B cell (primary cell): ENCODE data around the gene KCNC3. TPM values are rescaled to one million over a fixed set of nuclear protein-coding genes. Genes with fewer than 3 reads are reported as not detected.

ENCODE experiments used
- ATAC-seq: fragments of 200-7000 bp; cut with Tn5 transposase; one replicate; pipeline ENCODE4 v1.10.0; 2021; ENCODE audit warnings: low read depth, mild to moderate bottlenecking, moderate number of reproducible peaks, moderate library complexity
- CTCF ChIA-PET: fragments of 350-600 bp; sonication (Branson Sonifier 250); formaldehyde crosslinking; loops from one replicate; lab custom pipeline; 2021; ENCODE audit warnings: antibody characterized with exemption, inconsistent platforms; lab: Charles Lee
- POLR2A ChIA-PET: fragments of 350-600 bp; sonication (Branson Sonifier 250); formaldehyde crosslinking; loops from one replicate; lab custom pipeline; 2021; ENCODE audit warnings: antibody characterized with exemption; lab: Charles Lee
- DNase-seq: peaks from one replicate; pipeline ENCODE4 v3.0.0; 2013
- H2AFZ ChIP-seq: 2 replicates; pipeline ENCODE4 v1.6.1; 2012; ENCODE audit warnings: mild to moderate bottlenecking, low read depth, low read length; ENCODE audit not compliant: insufficient read depth, poor library complexity, severe bottlenecking
- H3K27ac ChIP-seq, 2 donors: 1 replicate in 1 of 2; 2 replicates in 1 of 2; pipeline ENCODE4 v1.5.1; 2012 to 2013; ENCODE audit warnings: low read length in 2 of 2, mild to moderate bottlenecking in 2 of 2, moderate library complexity in 1 of 2
- H3K27me3 ChIP-seq, 4 experiments: fragments of 200-600 bp in 1 of 4; sonication (generic) in 1 of 4; replicated peaks in 1 of 4; 1 replicate in 2 of 4; 2 replicates in 2 of 4; pipeline versions ENCODE4 v1.6.1 to v1.7.0; 2013 to 2016; ENCODE audit warnings: low read length in 3 of 4, mild to moderate bottlenecking in 2 of 4, mixed read lengths in 1 of 4, moderate library complexity in 1 of 4; ENCODE audit not compliant: insufficient read depth in 4 of 4, control insufficient read depth in 3 of 4; ENCODE audit errors: control extremely low read depth in 1 of 4
- H3K36me3 ChIP-seq, 2 experiments: replicated peaks in 1 of 2; 1 replicate in 1 of 2; 2 replicates in 1 of 2; pipeline versions ENCODE4 v1.6.1 to v1.7.1; 2013; ENCODE audit warnings: low read length in 1 of 2; ENCODE audit not compliant: insufficient read depth in 2 of 2, control insufficient read depth in 1 of 2; ENCODE audit errors: control extremely low read depth in 1 of 2, extremely low read depth in 1 of 2
- H3K4me1 ChIP-seq, 2 donors: fragments of 200-600 bp in 1 of 2; sonication (generic) in 1 of 2; 1 replicate in 1 of 2; 2 replicates in 1 of 2; pipeline versions ENCODE4 v1.5.1 to v1.6.1; 2013 to 2017; ENCODE audit warnings: low read length in 2 of 2; ENCODE audit not compliant: control insufficient read depth in 2 of 2, insufficient read depth in 2 of 2
- H3K4me2 ChIP-seq: replicated peaks from 2 replicates; pipeline ENCODE3; 2012; ENCODE audit warnings: mild to moderate bottlenecking, low read depth, low read length; ENCODE audit not compliant: poor library complexity, severe bottlenecking
- H3K4me3 ChIP-seq, 5 experiments: fragments of 200-600 bp in 1 of 5; sonication (generic) in 1 of 5; 1 replicate in 3 of 5; 2 replicates in 2 of 5; pipeline versions ENCODE4 v1.5.1 to v1.7.0; 2011 to 2016; ENCODE audit warnings: low read length in 4 of 5, mild to moderate bottlenecking in 4 of 5, low read depth in 2 of 5, control low read depth in 1 of 5, moderate library complexity in 1 of 5; ENCODE audit not compliant: insufficient read depth in 1 of 5; ENCODE audit errors: control extremely low read depth in 1 of 5, extremely low read depth in 1 of 5
- H3K79me2 ChIP-seq: fragments of 200-600 bp; sonication (generic); one replicate; pipeline ENCODE4 v1.6.0; 2016; ENCODE audit warnings: low read length; ENCODE audit not compliant: control insufficient read depth, insufficient read depth
- H3K9ac ChIP-seq: fragments of 200-600 bp; sonication (generic); 2 replicates; pipeline ENCODE4 v1.6.1; 2017; ENCODE audit warnings: mild to moderate bottlenecking, low read length, moderate library complexity
- H3K9me3 ChIP-seq, 3 donors: one replicate each; pipeline versions ENCODE4 v1.6.1 to v1.7.1; 2013; ENCODE audit warnings: low read length in 2 of 3; ENCODE audit not compliant: control insufficient read depth in 2 of 3, insufficient read depth in 1 of 3; ENCODE audit errors: control extremely low read depth in 1 of 3
- H4K20me1 ChIP-seq: 2 replicates; pipeline ENCODE4 v1.6.0; 2012; ENCODE audit warnings: mild to moderate bottlenecking, low read length; ENCODE audit not compliant: insufficient read depth, control insufficient read depth, poor library complexity, severe bottlenecking
- H3K27ac Mint-ChIP-seq: one replicate; pipeline ENCODE4 v1.8.0; 2021; ENCODE audit warnings: mixed read lengths
- H3K27me3 Mint-ChIP-seq: one replicate; pipeline ENCODE4 v1.8.0; 2021; ENCODE audit warnings: mixed read lengths
- H3K4me1 Mint-ChIP-seq: one replicate; pipeline ENCODE4 v1.8.0; 2021; ENCODE audit warnings: mixed read lengths
- H3K4me3 Mint-ChIP-seq: one replicate; pipeline ENCODE4 v1.8.0; 2021; ENCODE audit warnings: mixed read lengths
- H3K9me3 Mint-ChIP-seq: one replicate; pipeline ENCODE4 v1.8.0; 2022; ENCODE audit warnings: mixed read lengths; ENCODE audit not compliant: insufficient read depth
- EZH2 ChIP-seq: IDR thresholded peaks from 2 replicates; pipeline ENCODE4 v1.6.1; 2012; ENCODE audit warnings: borderline replicate concordance, low read depth, mild to moderate bottlenecking, moderate library complexity, low read length; ENCODE audit not compliant: insufficient read depth, poor library complexity, severe bottlenecking
- WGBS: methylation state at CpG from one replicate; pipeline ENCODE4 v1.1.5; 2013; ENCODE audit warnings: missing lambda C conversion rate; ENCODE audit not compliant: insufficient coverage; 5-methylcytosine and 5-hydroxymethylcytosine counted together
- intact Hi-C: fragments of 100-400 bp; cut with micrococcal nuclease; formaldehyde crosslinking; loops from one replicate; pipeline ENCODE4 v1.10.0; 2022
- polyA plus RNA-seq: library from polyadenylated mRNA; depleted of rRNA; stranded (reverse); fragments of >200 nt; gene quantifications from 2 replicates; pipeline ENCODE4 v1.2.3, GENCODE V29; 2012
- total RNA-seq, 2 donors: library from RNA; stranded (reverse); fragments of 120-200 nt in 1 of 2; gene quantifications; 1 replicate in 1 of 2; 2 replicates in 1 of 2; pipeline versions ENCODE4 v1.2.3 to v1.2.4, GENCODE V29; 2013 to 2022
- TF ChIP-seq, protein P1 (sequence below): fragments of 200-600 bp; IDR thresholded peaks from one replicate; pipeline ENCODE4 v1.8.0; 2022; ENCODE audit warnings: antibody characterized with exemption, mild to moderate bottlenecking

KCNC3 gene
- total and polyA plus RNA-seq, 2 donors (not counting 1 experiment from before 2014, with no cell fraction given), result 12.3 to 23.0 TPM

DNA sequence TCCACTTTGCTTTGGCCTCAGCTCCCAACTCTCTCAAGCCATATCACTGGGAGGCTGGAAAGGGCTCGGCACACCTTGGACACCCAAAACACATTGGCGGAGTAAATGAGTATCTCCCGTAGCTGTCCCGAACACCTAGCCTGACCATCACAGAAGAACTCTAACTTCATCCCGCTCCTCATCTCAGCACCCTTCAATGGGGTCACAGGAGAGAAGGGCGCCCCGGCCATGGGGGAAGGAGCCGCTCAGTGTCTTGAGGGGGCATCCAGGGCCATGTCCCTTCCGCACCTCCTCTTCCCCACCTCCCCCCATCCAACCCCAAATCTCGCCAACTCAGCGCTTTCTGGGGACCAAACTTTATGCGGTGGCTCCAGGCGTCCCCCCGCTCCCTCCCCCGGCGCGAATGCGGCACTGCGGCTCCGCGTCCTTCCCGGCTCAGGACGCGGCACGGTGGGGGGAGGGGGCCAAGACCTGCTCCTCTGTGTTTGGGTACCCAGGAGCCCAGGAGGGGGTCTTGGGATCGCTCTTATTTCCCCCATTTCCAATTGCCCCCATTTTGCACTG is 3.0 kb downstream of the KCNC3 start:
- Histone ChIP-seq H4K20me1 (peaks cover 41% of the 10 kb centered on the region), H3K4me2 (peak overlapping the region; percentile 78), H3K4me3 (peak overlapping the region in 2 of 5 experiments; percentile 7 to 28), H3K9ac (no peak overlapping the region), H3K79me2 (peaks cover 14% of the 10 kb centered on the region), H3K27ac (no peak overlapping the region), H2AFZ (no peak overlapping the region), H3K27me3 (peaks cover 0 to 9% (median 2%) of the 10 kb centered on the region in 4 experiments), H3K9me3 (peaks cover 0 to 41% (median 0%) of the 10 kb centered on the region in 3 donors), H3K4me1 (peaks cover 34 to 49% of the 10 kb centered on the region in 2 donors), H3K36me3 (peaks cover 0 to 3% of the 10 kb centered on the region in 2 experiments)
- no peak for TF ChIP-seq EZH2
- TF ChIP-seq, protein P1, sequence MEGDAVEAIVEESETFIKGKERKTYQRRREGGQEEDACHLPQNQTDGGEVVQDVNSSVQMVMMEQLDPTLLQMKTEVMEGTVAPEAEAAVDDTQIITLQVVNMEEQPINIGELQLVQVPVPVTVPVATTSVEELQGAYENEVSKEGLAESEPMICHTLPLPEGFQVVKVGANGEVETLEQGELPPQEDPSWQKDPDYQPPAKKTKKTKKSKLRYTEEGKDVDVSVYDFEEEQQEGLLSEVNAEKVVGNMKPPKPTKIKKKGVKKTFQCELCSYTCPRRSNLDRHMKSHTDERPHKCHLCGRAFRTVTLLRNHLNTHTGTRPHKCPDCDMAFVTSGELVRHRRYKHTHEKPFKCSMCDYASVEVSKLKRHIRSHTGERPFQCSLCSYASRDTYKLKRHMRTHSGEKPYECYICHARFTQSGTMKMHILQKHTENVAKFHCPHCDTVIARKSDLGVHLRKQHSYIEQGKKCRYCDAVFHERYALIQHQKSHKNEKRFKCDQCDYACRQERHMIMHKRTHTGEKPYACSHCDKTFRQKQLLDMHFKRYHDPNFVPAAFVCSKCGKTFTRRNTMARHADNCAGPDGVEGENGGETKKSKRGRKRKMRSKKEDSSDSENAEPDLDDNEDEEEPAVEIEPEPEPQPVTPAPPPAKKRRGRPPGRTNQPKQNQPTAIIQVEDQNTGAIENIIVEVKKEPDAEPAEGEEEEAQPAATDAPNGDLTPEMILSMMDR, result no peak
- ATAC-seq (no peak), DNase-seq (no peak)
- ChIA-PET CTCF (interaction anchor here (1.1 kb wide), 1 partner anchor 32 kb away, joined by 6 read pairs; no protein-coding TSS in a partner anchor), POLR2A (interaction anchor here (0.7 to 0.8 kb wide), 3 partner anchors 15 to 1451 kb away, joined by 3 to 16 read pairs (median 9); no protein-coding TSS in a partner anchor)
- peaks cover 12% of the 10 kb centered on the region for H3K27me3 Mint-ChIP-seq
- H3K9me3 Mint-ChIP-seq, result peaks cover 4% of the 10 kb centered on the region
- WGBS, result 8% methylated on average over 14 of the region's 26 CpGs
- peak overlapping the region; percentile 62 for H3K4me3 Mint-ChIP-seq
- peak overlapping the region; percentile 41 for H3K27ac Mint-ChIP-seq
- peaks cover 49% of the 10 kb centered on the region for H3K4me1 Mint-ChIP-seq
- intact Hi-C loops, result loop anchor here (5.0 kb wide), 1 partner anchor 1994 kb away; no protein-coding TSS in a partner anchor
